GM12874 (cell line): ENCODE measurements around the gene HOXA6.
A peak's percentile ranks its signal among the peaks of the same experiment; 100 is the strongest.

Source experiments
- TF ChIP-seq, protein P1 (sequence below): IDR thresholded peaks from 2 replicates; pipeline ENCODE4 v1.5.1; 2011; ENCODE audit warnings: low read depth, mild to moderate bottlenecking, control low read depth, low read length, moderate library complexity; ENCODE audit not compliant: insufficient read depth

HOXA6 gene

DNA sequence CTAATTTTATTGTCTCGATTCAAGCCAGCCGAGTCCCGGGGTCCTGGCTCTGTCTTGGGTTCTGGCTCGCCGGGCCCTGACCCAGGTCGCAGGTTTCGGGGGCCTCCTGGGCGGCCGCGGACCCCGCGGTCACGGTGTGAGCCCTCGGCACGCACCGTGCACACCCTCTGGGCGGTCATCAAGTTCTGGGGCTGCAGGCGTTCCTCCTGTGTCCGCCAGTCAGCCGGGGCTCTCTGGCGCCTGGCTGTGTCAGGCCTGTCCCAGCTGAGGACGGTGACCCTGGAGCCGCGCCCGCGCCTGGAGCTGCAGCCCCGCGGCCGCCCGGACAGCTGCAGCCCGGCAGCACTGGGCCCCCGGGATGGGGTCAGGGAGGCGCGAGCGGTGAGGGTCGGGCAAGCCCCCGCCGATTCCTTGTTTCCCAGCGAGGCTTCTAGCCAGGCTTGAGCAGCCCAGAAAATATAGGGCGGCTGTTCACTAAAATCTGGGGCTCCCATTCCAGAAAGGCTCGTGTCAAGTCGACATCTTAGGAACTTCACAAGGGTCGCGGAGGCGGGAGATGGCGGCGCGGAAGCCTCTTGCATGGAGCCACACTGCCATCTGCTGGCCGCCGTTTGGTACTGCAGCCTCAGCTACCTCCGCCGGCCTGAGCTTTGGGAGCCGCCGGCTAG is 13.1 kb upstream of the HOXA6 start:
- TF ChIP-seq, protein P1, sequence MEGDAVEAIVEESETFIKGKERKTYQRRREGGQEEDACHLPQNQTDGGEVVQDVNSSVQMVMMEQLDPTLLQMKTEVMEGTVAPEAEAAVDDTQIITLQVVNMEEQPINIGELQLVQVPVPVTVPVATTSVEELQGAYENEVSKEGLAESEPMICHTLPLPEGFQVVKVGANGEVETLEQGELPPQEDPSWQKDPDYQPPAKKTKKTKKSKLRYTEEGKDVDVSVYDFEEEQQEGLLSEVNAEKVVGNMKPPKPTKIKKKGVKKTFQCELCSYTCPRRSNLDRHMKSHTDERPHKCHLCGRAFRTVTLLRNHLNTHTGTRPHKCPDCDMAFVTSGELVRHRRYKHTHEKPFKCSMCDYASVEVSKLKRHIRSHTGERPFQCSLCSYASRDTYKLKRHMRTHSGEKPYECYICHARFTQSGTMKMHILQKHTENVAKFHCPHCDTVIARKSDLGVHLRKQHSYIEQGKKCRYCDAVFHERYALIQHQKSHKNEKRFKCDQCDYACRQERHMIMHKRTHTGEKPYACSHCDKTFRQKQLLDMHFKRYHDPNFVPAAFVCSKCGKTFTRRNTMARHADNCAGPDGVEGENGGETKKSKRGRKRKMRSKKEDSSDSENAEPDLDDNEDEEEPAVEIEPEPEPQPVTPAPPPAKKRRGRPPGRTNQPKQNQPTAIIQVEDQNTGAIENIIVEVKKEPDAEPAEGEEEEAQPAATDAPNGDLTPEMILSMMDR = peak; percentile 98

- TF ChIP-seq, protein P1 = no peak
Measured at GRCh38 chr7:27160145-27160545, 12.6 kb upstream of the HOXA6 start.

DNA sequence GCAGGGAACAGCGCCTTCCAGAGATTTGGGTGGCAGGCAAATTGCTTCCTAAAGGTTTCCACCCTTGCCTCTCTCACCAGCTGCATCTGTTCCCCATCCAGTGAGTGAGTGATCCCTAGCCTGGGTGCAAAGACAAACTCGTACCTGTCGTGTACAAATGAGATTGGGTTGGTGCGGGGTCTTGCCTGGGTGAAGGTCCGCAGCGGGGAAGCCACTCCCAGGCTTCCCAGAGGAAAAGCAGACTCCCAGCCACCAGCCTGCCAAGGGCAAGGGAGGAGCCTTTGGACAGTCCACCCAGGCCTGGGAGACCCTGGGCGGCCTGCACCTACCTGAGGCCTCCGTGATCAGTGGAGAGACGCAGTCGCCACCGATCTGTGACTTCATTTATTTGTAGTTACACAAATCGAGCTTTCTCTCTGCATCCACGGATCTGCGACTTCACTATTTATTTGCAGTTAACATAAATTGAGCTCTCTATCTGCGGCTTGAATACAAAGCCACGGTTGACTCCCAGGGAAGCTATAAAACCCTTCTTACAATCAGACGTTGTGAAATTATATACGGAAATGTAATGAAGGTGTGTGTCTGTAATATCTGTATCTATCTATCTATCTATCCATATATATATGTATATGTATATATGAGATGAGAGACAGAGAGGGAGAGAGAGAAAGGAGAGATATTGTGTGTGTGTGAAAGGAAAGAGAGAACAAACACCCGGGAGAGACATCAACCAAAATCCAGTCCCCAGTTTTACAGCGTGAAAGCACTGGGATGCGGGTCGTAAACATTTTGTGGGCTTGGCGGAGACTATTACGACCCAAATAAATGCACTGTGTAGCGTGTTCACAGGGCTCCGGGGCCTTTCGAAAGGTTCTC is 11.9 kb upstream of the HOXA6 start:
- TF ChIP-seq, protein P1 = no peak

DNA sequence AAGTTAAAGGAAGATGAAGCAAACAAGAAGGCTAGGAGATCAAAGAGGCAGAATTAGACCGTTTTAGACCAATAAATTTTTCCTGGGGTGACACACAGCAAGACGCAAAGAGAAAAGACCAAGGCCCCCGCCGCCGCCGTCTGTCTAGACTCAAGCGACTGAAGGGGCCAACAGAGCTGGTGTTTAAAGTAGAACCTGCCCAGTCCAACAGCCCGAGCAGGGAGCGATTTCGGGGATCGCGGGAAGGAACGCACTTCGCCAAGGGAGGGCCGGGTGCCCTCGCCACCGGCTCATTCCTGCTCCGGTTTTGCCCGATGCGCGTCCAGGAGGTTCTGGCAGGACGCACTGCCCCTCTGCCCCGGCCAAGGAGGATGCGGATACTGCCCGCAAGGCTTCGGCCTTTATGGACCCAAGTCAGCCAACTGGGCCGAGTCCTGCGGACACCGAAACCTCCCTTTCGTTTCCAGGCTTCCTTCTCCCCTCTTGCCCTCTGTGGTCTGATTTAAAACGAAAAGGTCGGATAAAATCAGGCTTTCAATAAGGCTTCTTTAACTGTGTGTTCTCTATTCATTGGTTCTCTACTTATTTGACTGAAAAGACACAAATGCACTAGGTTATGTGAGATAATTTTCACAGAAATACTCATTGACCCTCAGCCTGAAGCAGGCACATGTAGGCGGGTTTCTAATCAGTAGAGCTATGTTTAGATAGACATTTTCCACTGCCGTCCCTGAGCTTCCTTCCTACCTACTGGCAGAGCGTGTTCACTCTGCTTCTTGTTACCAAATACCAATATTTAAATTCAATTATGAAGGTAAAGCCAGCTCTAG is 11.1 kb upstream of the HOXA6 start:
- TF ChIP-seq, protein P1 = no peak

GRCh38 chr7:27157702-27158431 is 10.3 kb upstream of the HOXA6 start:
- TF ChIP-seq, protein P1 = no peak

GRCh38 chr7:27156916-27157701 is 9.5 kb upstream of the HOXA6 start:
- TF ChIP-seq, protein P1 = no peak
